Testis (tissue), 2 donors: ENCODE data around the gene TDRD3.
A peak's percentile ranks its signal among the peaks of the same experiment; 100 is the strongest.

Experiments
- POLR2A ChIP-seq: fragments of 450-650 bp; IDR thresholded peaks from one replicate; pipeline ENCODE4 v1.6.1; 2017; ENCODE audit warnings: antibody characterized with exemption, mild to moderate bottlenecking, moderate library complexity
- TF ChIP-seq, protein P1 (sequence below), 3 experiments: fragments of 450-650 bp in 2 of 3; fragments of 200-600 bp in 1 of 3; sonication (generic) in 1 of 3; IDR thresholded peaks; one replicate each; pipeline ENCODE4 v1.5.1; 2016 to 2019; ENCODE audit warnings: antibody characterized with exemption in 3 of 3, mild to moderate bottlenecking in 2 of 3, moderate library complexity in 1 of 3

DNA sequence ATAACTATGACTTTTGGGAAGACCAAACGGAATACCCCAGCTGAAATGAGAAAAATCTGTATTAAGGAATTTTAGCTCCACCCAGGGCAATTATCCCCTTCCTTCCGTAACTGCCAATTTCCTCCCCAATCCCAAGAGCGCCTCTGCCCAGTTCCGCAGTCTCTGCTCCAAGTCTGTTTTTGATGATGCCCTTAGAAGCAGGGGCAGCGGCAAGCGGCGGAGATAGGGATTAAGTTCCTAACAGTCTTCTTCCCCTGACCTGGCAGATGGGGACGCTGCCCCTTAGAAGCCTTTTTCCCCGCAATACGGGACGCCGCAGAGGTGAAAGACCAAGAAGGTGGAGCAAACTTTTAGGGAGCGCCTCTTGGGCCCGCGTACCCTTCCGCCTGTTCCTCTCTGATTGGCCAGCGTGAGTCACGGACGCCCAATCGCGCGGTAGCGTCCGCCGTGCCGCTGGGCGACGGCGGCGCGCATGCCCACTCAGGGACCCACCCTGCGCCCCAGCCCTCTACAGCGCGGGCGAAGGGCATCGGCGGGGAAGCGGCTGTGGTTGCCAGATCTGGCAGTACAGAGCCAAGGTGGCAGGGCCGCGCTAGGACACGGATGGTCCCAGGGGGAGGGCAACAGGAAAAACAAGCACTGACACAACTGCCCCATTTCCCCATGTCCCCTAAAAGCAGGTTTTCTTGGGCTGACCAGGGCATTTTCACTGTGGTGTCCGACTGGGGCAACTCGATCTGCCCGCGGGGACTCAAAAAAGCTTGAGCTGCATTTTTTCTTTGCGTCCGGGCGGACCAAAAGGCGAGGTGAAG is 843 bp upstream of the TDRD3 start:
- TF ChIP-seq, protein P1, sequence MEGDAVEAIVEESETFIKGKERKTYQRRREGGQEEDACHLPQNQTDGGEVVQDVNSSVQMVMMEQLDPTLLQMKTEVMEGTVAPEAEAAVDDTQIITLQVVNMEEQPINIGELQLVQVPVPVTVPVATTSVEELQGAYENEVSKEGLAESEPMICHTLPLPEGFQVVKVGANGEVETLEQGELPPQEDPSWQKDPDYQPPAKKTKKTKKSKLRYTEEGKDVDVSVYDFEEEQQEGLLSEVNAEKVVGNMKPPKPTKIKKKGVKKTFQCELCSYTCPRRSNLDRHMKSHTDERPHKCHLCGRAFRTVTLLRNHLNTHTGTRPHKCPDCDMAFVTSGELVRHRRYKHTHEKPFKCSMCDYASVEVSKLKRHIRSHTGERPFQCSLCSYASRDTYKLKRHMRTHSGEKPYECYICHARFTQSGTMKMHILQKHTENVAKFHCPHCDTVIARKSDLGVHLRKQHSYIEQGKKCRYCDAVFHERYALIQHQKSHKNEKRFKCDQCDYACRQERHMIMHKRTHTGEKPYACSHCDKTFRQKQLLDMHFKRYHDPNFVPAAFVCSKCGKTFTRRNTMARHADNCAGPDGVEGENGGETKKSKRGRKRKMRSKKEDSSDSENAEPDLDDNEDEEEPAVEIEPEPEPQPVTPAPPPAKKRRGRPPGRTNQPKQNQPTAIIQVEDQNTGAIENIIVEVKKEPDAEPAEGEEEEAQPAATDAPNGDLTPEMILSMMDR (IDR thresholded peaks at IDR 0.05), result peak in 1 of 3 experiments; percentile 3
- TF ChIP-seq POLR2A, result peak; percentile 32
